Endothelial cell of umbilical vein (primary cell): ENCODE measurements around the gene MAP4K4. TPM values are rescaled to one million over a fixed set of nuclear protein-coding genes. Genes with fewer than 3 reads are reported as not detected.

Source experiments
- BruUV-seq: library from RNA; stranded (reverse); fragments of 400-500 nt; replicated peaks from 2 replicates; lab custom pipeline; 2021; lab: Mats Ljungman, UMichigan
- CTCF ChIA-PET: fragments of 300-600, 350-600 bp; sonication (Branson Sonifier 250); formaldehyde crosslinking; loops from one replicate; lab custom pipeline; 2021; ENCODE audit warnings: antibody characterized with exemption, inconsistent platforms; lab: Charles Lee
- POLR2A ChIA-PET: fragments of 300-600, 350-600 bp; sonication (Branson Sonifier 250); formaldehyde crosslinking; loops from one replicate; lab custom pipeline; 2021; ENCODE audit warnings: antibody characterized with exemption, inconsistent platforms; lab: Charles Lee
- DNase-seq: peaks from one replicate; pipeline ENCODE4 v3.0.0-alpha.2; 2011; ENCODE audit warnings: low read depth, low spot score
- FAIRE-seq: peaks from 2 replicates; lab custom pipeline; 2011; peaks lifted over from hg19 to GRCh38; lab: Jason Lieb, UNC
- H2AFZ ChIP-seq: 2 replicates; pipeline ENCODE4 v1.6.0; 2012; ENCODE audit warnings: low read depth, low read length, control low read depth, inconsistent platforms
- H3K27ac ChIP-seq: 2 replicates; pipeline ENCODE4 v1.5.1; 2011; ENCODE audit warnings: low read depth, mild to moderate bottlenecking, control low read depth, low read length, moderate library complexity; ENCODE audit not compliant: insufficient read depth
- H3K27me3 ChIP-seq, 2 experiments: 2 replicates each; pipeline versions ENCODE4 v1.6.0 to v1.6.1; 2011; ENCODE audit warnings: low read length in 2 of 2, mixed read lengths in 1 of 2; ENCODE audit not compliant: control insufficient read depth in 2 of 2, insufficient read depth in 2 of 2
- H3K36me3 ChIP-seq, 2 experiments: 2 replicates in 1 of 2; 3 replicates in 1 of 2; pipeline ENCODE4 v1.5.1; 2011; ENCODE audit warnings: low read length in 2 of 2, mild to moderate bottlenecking in 1 of 2, moderate library complexity in 1 of 2; ENCODE audit not compliant: control insufficient read depth in 2 of 2, insufficient read depth in 2 of 2; ENCODE audit errors: extremely low read depth in 1 of 2
- H3K4me1 ChIP-seq: 3 replicates; pipeline ENCODE4 v1.5.1; 2011; ENCODE audit warnings: mild to moderate bottlenecking, low read length; ENCODE audit not compliant: control insufficient read depth, insufficient read depth; ENCODE audit errors: extremely low read depth
- H3K4me2 ChIP-seq: 2 replicates; pipeline ENCODE4 v1.6.1; 2011; ENCODE audit warnings: low read length, control low read depth, mixed read lengths; ENCODE audit not compliant: insufficient read depth
- H3K4me3 ChIP-seq, 3 experiments: fragments of 200-600 bp in 1 of 3; sonication (generic), shearing (Covaris generic) in 1 of 3; replicated peaks in 1 of 3; 2 replicates each; pipeline ENCODE4 v1.5.1; 2011 to 2016; ENCODE audit warnings: control low read depth in 3 of 3, low read length in 3 of 3, mild to moderate bottlenecking in 2 of 3, inconsistent platforms in 1 of 3, low read depth in 1 of 3, moderate library complexity in 1 of 3; ENCODE audit not compliant: insufficient read depth in 1 of 3
- H3K79me2 ChIP-seq: 2 replicates; pipeline ENCODE4 v1.6.0; 2012; ENCODE audit warnings: low read length, inconsistent platforms; ENCODE audit not compliant: control insufficient read depth, insufficient read depth
- H3K9ac ChIP-seq: replicated peaks from 2 replicates; pipeline ENCODE3; 2011; ENCODE audit warnings: low read length, control low read depth; ENCODE audit not compliant: insufficient read depth; ENCODE audit errors: extremely low read depth
- H3K9me1 ChIP-seq: replicated peaks from 3 replicates; pipeline ENCODE4 v1.6.0; 2011; ENCODE audit warnings: mild to moderate bottlenecking, low read length; ENCODE audit not compliant: control insufficient read depth, insufficient read depth; ENCODE audit errors: extremely low read depth
- H3K9me3 ChIP-seq: replicated peaks from 2 replicates; pipeline ENCODE4 v1.5.1; 2012; ENCODE audit warnings: low read length, inconsistent platforms; ENCODE audit not compliant: control insufficient read depth, insufficient read depth
- H4K20me1 ChIP-seq: replicated peaks from 2 replicates; pipeline ENCODE3; 2011; ENCODE audit warnings: mild to moderate bottlenecking, low read length; ENCODE audit not compliant: control insufficient read depth, insufficient read depth; ENCODE audit errors: extremely low read depth
- CTCF ChIP-seq, 2 donors: IDR thresholded peaks; 1 replicate in 1 of 2; 2 replicates in 1 of 2; pipeline ENCODE4 v1.5.1; 2011; ENCODE audit warnings: low read length in 2 of 2, mild to moderate bottlenecking in 2 of 2, moderate library complexity in 2 of 2, control low read depth in 1 of 2, inconsistent platforms in 1 of 2, low read depth in 1 of 2; ENCODE audit not compliant: insufficient read depth in 1 of 2; ENCODE audit errors: extremely low read depth in 1 of 2
- EZH2 ChIP-seq: IDR thresholded peaks from 2 replicates; pipeline ENCODE4 v1.6.1; 2012; ENCODE audit warnings: borderline replicate concordance, low read depth, mild to moderate bottlenecking, moderate library complexity, low read length, inconsistent platforms; ENCODE audit not compliant: severe bottlenecking
- FOS ChIP-seq: IDR thresholded peaks from 2 replicates; pipeline ENCODE4 v1.6.1; 2011; ENCODE audit warnings: mild to moderate bottlenecking, low read length, moderate library complexity, borderline replicate concordance; ENCODE audit not compliant: insufficient read depth
- GATA2 ChIP-seq: IDR thresholded peaks from 2 replicates; pipeline ENCODE4 v1.7.0; 2011; ENCODE audit warnings: low read depth, mild to moderate bottlenecking, moderate library complexity, mixed read lengths, low read length; ENCODE audit not compliant: insufficient read length, insufficient read depth
- JUN ChIP-seq: IDR thresholded peaks from 2 replicates; pipeline ENCODE4 v1.6.1; 2011; ENCODE audit warnings: borderline replicate concordance, low read depth; ENCODE audit not compliant: insufficient read length, insufficient read depth
- MAX ChIP-seq: IDR thresholded peaks from 2 replicates; pipeline ENCODE4 v1.6.1; 2011; ENCODE audit not compliant: insufficient read depth, insufficient read length
- MYC ChIP-seq: IDR thresholded peaks from one replicate; pipeline ENCODE4 v1.6.1; 2011; ENCODE audit warnings: mild to moderate bottlenecking, low read depth, low read length
- POLR2A ChIP-seq: IDR thresholded peaks from 2 replicates; pipeline ENCODE4 v1.6.1; 2012; ENCODE audit warnings: low read depth, mild to moderate bottlenecking, control low read depth, low read length
- dilution Hi-C: fragments of 300-500 bp; cut with MboI; formaldehyde crosslinking; loops from one replicate; pipeline ENCODE4 v1.15.0; 2019; ENCODE audit warnings: low sequenced_read_pairs; ENCODE audit not compliant: extremely low pct_ligation_motif_present
- intact Hi-C: fragments of 100-400 bp; cut with micrococcal nuclease; formaldehyde crosslinking; loops from one replicate; pipeline ENCODE4 v1.10.0; 2022
- polyA plus RNA-seq, 4 experiments: library from polyadenylated mRNA; depleted of rRNA in 3 of 4; stranded (reverse) in 3 of 4; unstranded in 1 of 4; fragments of >200 nt; gene quantifications; 2 replicates each; pipeline versions ENCODE4 v1.2.1 to v1.2.3, GENCODE V29; 2011 to 2012; ENCODE audit warnings: missing spikeins in 1 of 4
- total RNA-seq: library from RNA; stranded (reverse); gene quantifications from 2 replicates; pipeline ENCODE4 v1.2.3, GENCODE V29; 2021

Gene MAP4K4
- total and polyA plus RNA-seq, 2 donors (not counting 3 experiments of a cell fraction or from before 2014, with no cell fraction given) = 79.4 to 269 TPM

- no peaks in the 10 kb centered on the region for H3K27me3 ChIP-seq
- no TSS peak for BruUV-seq
- DNase-seq = peak; percentile 63
- peaks cover 100% of the 10 kb centered on the region for H3K79me2 ChIP-seq
- no peak overlapping the region for H2AFZ ChIP-seq
- no peaks in the 10 kb centered on the region for H3K9me3 ChIP-seq
- FAIRE-seq = no peak
- no peak overlapping the region for H3K27ac ChIP-seq
- no peaks in the 10 kb centered on the region for H3K9me1 ChIP-seq
- dilution Hi-C loops (no loop called here), intact Hi-C loops (no loop called here)
- peaks cover 12% of the 10 kb centered on the region for H3K4me1 ChIP-seq
- H3K36me3 ChIP-seq = no peaks in the 10 kb centered on the region
- H3K9ac ChIP-seq = no peak overlapping the region
- H3K4me2 ChIP-seq = no peak overlapping the region
- CTCF ChIA-PET = interaction anchor here (1.0 to 2.3 kb wide), 6 partner anchors 14 to 455 kb away, joined by 3 to 7 read pairs (median 5); no protein-coding TSS in a partner anchor
- peaks cover 16% of the 10 kb centered on the region for H4K20me1 ChIP-seq
- H3K4me3 ChIP-seq = no peak overlapping the region
- POLR2A ChIA-PET = interaction anchor here (0.6 kb wide), 1 partner anchor 134 kb away, joined by 3 read pairs; no protein-coding TSS in a partner anchor
- TF ChIP-seq GATA2 (no peak), CTCF (IDR thresholded peaks at IDR 0.05; ENCODE audit: extremely low read depth in 1 of 2, insufficient read depth in 1 of 2, low read depth in 1 of 2, low read length in 2 of 2) (no peak), JUN (no peak), EZH2 (no peak), FOS (no peak), MYC (no peak), POLR2A (no peak), MAX (no peak)
Observed at GRCh38 chr2:101796825-101797600, 99.5 kb downstream of the MAP4K4 start.
